ENCODE measurements around the gene LRCH4. TPM values are rescaled to one million over a fixed set of nuclear protein-coding genes. Genes with fewer than 3 reads are reported as not detected.

The LRCH4 gene
- total and polyA plus RNA-seq, 2 donors (not counting 3 experiments of a cell fraction or from before 2014, with no cell fraction given): 32.1 to 56.1 TPM

DNA sequence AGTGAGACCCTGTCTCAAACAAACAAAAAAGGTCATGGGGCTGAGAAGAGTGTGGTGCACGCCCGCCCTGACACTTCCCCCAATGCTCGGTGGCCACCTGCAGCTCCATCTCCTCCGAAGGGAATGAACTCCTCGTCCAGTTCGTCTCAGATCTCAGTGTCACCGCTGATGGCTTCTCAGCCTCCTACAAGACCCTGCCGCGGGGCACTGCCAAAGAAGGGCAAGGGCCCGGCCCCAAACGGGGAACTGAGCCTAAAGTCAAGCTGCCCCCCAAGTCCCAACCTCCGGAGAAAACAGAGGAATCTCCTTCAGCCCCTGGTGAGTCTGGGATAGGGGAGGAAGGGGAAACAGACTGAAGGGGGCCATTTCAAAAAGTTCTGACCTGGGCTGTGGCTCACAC is 20.4 kb upstream of the LRCH4 start:
- Histone ChIP-seq H3K4me3 (replicated peaks in 1 of 3; ENCODE audit: insufficient read depth in 1 of 3, low read depth in 1 of 3, low read length in 3 of 3) (no peak overlapping the region), H2AFZ (ENCODE audit: low read depth, low read length) (no peak overlapping the region), H3K79me2 (ENCODE audit: control insufficient read depth, insufficient read depth, low read length) (no peaks in the 10 kb centered on the region), H3K4me1 (ENCODE audit: control insufficient read depth, extremely low read depth, insufficient read depth, low read length) (peaks cover 25% of the 10 kb centered on the region), H3K9ac (replicated peaks; ENCODE audit: extremely low read depth, insufficient read depth, low read length) (no peak overlapping the region), H4K20me1 (replicated peaks; ENCODE audit: control insufficient read depth, extremely low read depth, insufficient read depth, low read length) (no peaks in the 10 kb centered on the region), H3K27ac (ENCODE audit: insufficient read depth, low read depth, low read length) (no peak overlapping the region), H3K27me3 (ENCODE audit: control insufficient read depth in 2 of 2, insufficient read depth in 2 of 2, low read length in 2 of 2) (no peaks in the 10 kb centered on the region), H3K4me2 (ENCODE audit: insufficient read depth, low read length) (no peak overlapping the region), H3K9me1 (replicated peaks; ENCODE audit: control insufficient read depth, extremely low read depth, insufficient read depth, low read length) (no peaks in the 10 kb centered on the region), H3K36me3 (ENCODE audit: control insufficient read depth in 2 of 2, extremely low read depth in 1 of 2, insufficient read depth in 2 of 2, low read length in 2 of 2) (no peaks in the 10 kb centered on the region), H3K9me3 (replicated peaks; ENCODE audit: control insufficient read depth, insufficient read depth, low read length) (no peaks in the 10 kb centered on the region)
- dilution Hi-C loops (cut with MboI; ENCODE audit: extremely low pct_ligation_motif_present, low sequenced_read_pairs) (no loop called here), intact Hi-C loops (cut with micrococcal nuclease) (no loop called here)
- ChIA-PET CTCF (interaction anchor here (1.3 to 1.9 kb wide), 3 partner anchors 18 to 22 kb away, joined by 3 to 5 read pairs (median 3); partner anchors contain the start of gene FBXO24), POLR2A (interaction anchor here (0.7 kb wide), 1 partner anchor 31 kb away, joined by 4 read pairs; no protein-coding TSS in a partner anchor)
- TF ChIP-seq GATA2 (IDR thresholded peaks at IDR 0.05; ENCODE audit: insufficient read depth, insufficient read length, low read depth, low read length): no peak
- no peak for TF ChIP-seq POLR2AphosphoS5 (IDR thresholded peaks at IDR 0.05; ENCODE audit: insufficient read depth, low read depth, low read length)
- TF ChIP-seq, protein P1, sequence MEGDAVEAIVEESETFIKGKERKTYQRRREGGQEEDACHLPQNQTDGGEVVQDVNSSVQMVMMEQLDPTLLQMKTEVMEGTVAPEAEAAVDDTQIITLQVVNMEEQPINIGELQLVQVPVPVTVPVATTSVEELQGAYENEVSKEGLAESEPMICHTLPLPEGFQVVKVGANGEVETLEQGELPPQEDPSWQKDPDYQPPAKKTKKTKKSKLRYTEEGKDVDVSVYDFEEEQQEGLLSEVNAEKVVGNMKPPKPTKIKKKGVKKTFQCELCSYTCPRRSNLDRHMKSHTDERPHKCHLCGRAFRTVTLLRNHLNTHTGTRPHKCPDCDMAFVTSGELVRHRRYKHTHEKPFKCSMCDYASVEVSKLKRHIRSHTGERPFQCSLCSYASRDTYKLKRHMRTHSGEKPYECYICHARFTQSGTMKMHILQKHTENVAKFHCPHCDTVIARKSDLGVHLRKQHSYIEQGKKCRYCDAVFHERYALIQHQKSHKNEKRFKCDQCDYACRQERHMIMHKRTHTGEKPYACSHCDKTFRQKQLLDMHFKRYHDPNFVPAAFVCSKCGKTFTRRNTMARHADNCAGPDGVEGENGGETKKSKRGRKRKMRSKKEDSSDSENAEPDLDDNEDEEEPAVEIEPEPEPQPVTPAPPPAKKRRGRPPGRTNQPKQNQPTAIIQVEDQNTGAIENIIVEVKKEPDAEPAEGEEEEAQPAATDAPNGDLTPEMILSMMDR (IDR thresholded peaks at IDR 0.05; ENCODE audit: extremely low read depth in 1 of 2, insufficient read depth in 1 of 2, low read depth in 1 of 2, low read length in 2 of 2): no peak
- TF ChIP-seq MYC (IDR thresholded peaks at IDR 0.05; ENCODE audit: low read depth, low read length): no peak
- TF ChIP-seq POLR2A (IDR thresholded peaks at IDR 0.05; ENCODE audit: low read depth, low read length): no peak
- TF ChIP-seq, protein P2, sequence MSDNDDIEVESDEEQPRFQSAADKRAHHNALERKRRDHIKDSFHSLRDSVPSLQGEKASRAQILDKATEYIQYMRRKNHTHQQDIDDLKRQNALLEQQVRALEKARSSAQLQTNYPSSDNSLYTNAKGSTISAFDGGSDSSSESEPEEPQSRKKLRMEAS (IDR thresholded peaks at IDR 0.05; ENCODE audit: insufficient read depth, insufficient read length): no peak
- no peak for TF ChIP-seq EZH2 (IDR thresholded peaks at IDR 0.05; ENCODE audit: borderline replicate concordance, low read depth, low read length, severe bottlenecking)
- no peak for TF ChIP-seq FOS (IDR thresholded peaks at IDR 0.05; ENCODE audit: borderline replicate concordance, insufficient read depth, low read length)
- TF ChIP-seq JUN (IDR thresholded peaks at IDR 0.05; ENCODE audit: borderline replicate concordance, insufficient read depth, insufficient read length, low read depth): no peak
- DNase-seq (ENCODE audit: low read depth, low spot score): no peak
- BruUV-seq (replicated peaks): no TSS peak
- no peak for FAIRE-seq
